ENCODE data around the gene RSRC1.

The RSRC1 gene

GRCh38 chr3:158205994-158206393 is 96.1 kb downstream of the RSRC1 start:
- TF ChIP-seq CTCF (IDR thresholded peaks at IDR 0.05), result no peak
- H3K4me1 ChIP-seq, result no peaks in the 10 kb centered on the region
- H3K27ac ChIP-seq, result no peak overlapping the region

GRCh38 chr3:158210067-158210466 is 100.2 kb downstream of the RSRC1 start:
- Histone ChIP-seq H3K4me2 (ENCODE audit: low read length) (no peak overlapping the region), H3K36me3 (ENCODE audit: control insufficient read depth, insufficient read depth, low read length) (no peaks in the 10 kb centered on the region), H3K27ac (no peak overlapping the region), H3K9ac (no peak overlapping the region), H3K4me3 (ENCODE audit: low read depth, low read length) (no peak overlapping the region), H3K27me3 (ENCODE audit: control insufficient read depth, insufficient read depth, low read length) (no peaks in the 10 kb centered on the region), H3K9me3 (ENCODE audit: control insufficient read depth, low read length) (no peaks in the 10 kb centered on the region), H3K4me1 (no peaks in the 10 kb centered on the region), H3K79me2 (peaks cover 2% of the 10 kb centered on the region), H2AFZ (no peak overlapping the region)
- no peak for TF ChIP-seq CTCF (IDR thresholded peaks at IDR 0.05)

More at GRCh38 chr3:158205994-158206393, 96.1 kb downstream of the RSRC1 start:
- Histone ChIP-seq H2AFZ (no peak overlapping the region), H3K36me3 (ENCODE audit: control insufficient read depth, insufficient read depth, low read length) (peaks cover 2% of the 10 kb centered on the region), H3K79me2 (no peaks in the 10 kb centered on the region), H3K4me2 (ENCODE audit: low read length) (no peak overlapping the region), H3K9ac (no peak overlapping the region), H3K27me3 (ENCODE audit: control insufficient read depth, insufficient read depth, low read length) (no peaks in the 10 kb centered on the region), H3K9me3 (ENCODE audit: control insufficient read depth, low read length) (no peaks in the 10 kb centered on the region), H3K4me3 (ENCODE audit: low read depth, low read length) (no peak overlapping the region)

GRCh38 chr3:158213461-158213860 is 103.6 kb downstream of the RSRC1 start:
- H3K36me3 ChIP-seq (ENCODE audit: control insufficient read depth, insufficient read depth, low read length), result no peaks in the 10 kb centered on the region
- H3K9me3 ChIP-seq (ENCODE audit: control insufficient read depth, low read length), result no peaks in the 10 kb centered on the region
- H3K4me1 ChIP-seq, result no peaks in the 10 kb centered on the region
- no peak overlapping the region for H3K4me3 ChIP-seq (ENCODE audit: low read depth, low read length)
- H3K9ac ChIP-seq, result no peak overlapping the region
- H2AFZ ChIP-seq, result no peak overlapping the region
- H3K27ac ChIP-seq, result no peak overlapping the region
- TF ChIP-seq CTCF (IDR thresholded peaks at IDR 0.05), result no peak
- H3K79me2 ChIP-seq, result peaks cover 2% of the 10 kb centered on the region
- no peak overlapping the region for H3K4me2 ChIP-seq (ENCODE audit: low read length)
- no peaks in the 10 kb centered on the region for H3K27me3 ChIP-seq (ENCODE audit: control insufficient read depth, insufficient read depth, low read length)

GRCh38 chr3:158217992-158218391 is 108.1 kb downstream of the RSRC1 start:
- Histone ChIP-seq H2AFZ (no peak overlapping the region), H3K4me2 (ENCODE audit: low read length) (no peak overlapping the region), H3K9ac (no peak overlapping the region), H3K36me3 (ENCODE audit: control insufficient read depth, insufficient read depth, low read length) (no peaks in the 10 kb centered on the region), H3K27me3 (ENCODE audit: control insufficient read depth, insufficient read depth, low read length) (no peaks in the 10 kb centered on the region), H3K9me3 (ENCODE audit: control insufficient read depth, low read length) (no peaks in the 10 kb centered on the region), H3K4me3 (ENCODE audit: low read depth, low read length) (no peak overlapping the region), H3K4me1 (no peaks in the 10 kb centered on the region), H3K27ac (no peak overlapping the region), H3K79me2 (peaks cover 2% of the 10 kb centered on the region)
- no peak for TF ChIP-seq CTCF (IDR thresholded peaks at IDR 0.05)

- Histone ChIP-seq H3K79me2 (no peaks in the 10 kb centered on the region), H3K4me1 (no peaks in the 10 kb centered on the region), H3K9me3 (ENCODE audit: control insufficient read depth, low read length) (no peaks in the 10 kb centered on the region), H2AFZ (no peak overlapping the region), H3K4me2 (ENCODE audit: low read length) (no peak overlapping the region), H3K4me3 (ENCODE audit: low read depth, low read length) (no peak overlapping the region), H3K27ac (no peak overlapping the region), H3K9ac (no peak overlapping the region), H3K36me3 (ENCODE audit: control insufficient read depth, insufficient read depth, low read length) (no peaks in the 10 kb centered on the region), H3K27me3 (ENCODE audit: control insufficient read depth, insufficient read depth, low read length) (no peaks in the 10 kb centered on the region)
- no peak for TF ChIP-seq CTCF (IDR thresholded peaks at IDR 0.05)
Measured at GRCh38 chr3:158220575-158220974, 110.7 kb downstream of the RSRC1 start.

Measured in parathyroid adenoma (tissue), 2 donors.